HL-60 (cell line): Measurements from ENCODE around the gene HSPA12B.

Experiments used
- DNase-seq, 2 experiments: peaks; one replicate each; pipeline ENCODE4 v3.0.0-alpha.2; 2010 to 2020; ENCODE audit warnings: low read depth in 1 of 2, low spot score in 1 of 2
- H3K27ac ChIP-seq: fragments of 250-450 bp; sonication (Bioruptor Pico); replicated peaks from 2 replicates; pipeline ENCODE4 v1.5.1; 2020; ENCODE audit warnings: mild to moderate bottlenecking, moderate library complexity
- H3K27me3 ChIP-seq: fragments of 250-450 bp; sonication (Bioruptor Pico); 2 replicates; pipeline ENCODE4 v1.5.1; 2021; ENCODE audit warnings: mild to moderate bottlenecking, moderate library complexity; ENCODE audit not compliant: insufficient read depth, poor library complexity, severe bottlenecking
- H3K4me3 ChIP-seq: replicated peaks from 2 replicates; pipeline ENCODE4 v1.5.1; 2011; ENCODE audit warnings: mild to moderate bottlenecking, control low read depth, low read length; ENCODE audit not compliant: insufficient read depth
- CTCF ChIP-seq: IDR thresholded peaks from one replicate; pipeline ENCODE4 v1.5.1; 2011; ENCODE audit warnings: low read length, control low read depth, inconsistent platforms; ENCODE audit not compliant: insufficient read depth
- GABPA ChIP-seq: IDR thresholded peaks from 2 replicates; pipeline ENCODE4 v1.6.1; 2012; ENCODE audit warnings: low read depth
- POLR2AphosphoS5 ChIP-seq: IDR thresholded peaks from 2 replicates; pipeline ENCODE4 v1.6.1; 2012; ENCODE audit warnings: low read depth
- SPI1 ChIP-seq: IDR thresholded peaks from 2 replicates; pipeline ENCODE4 v1.6.1; 2012; ENCODE audit warnings: low read depth, mild to moderate bottlenecking, borderline replicate concordance
- TF ChIP-seq, protein P1 (sequence below): IDR thresholded peaks from 2 replicates; pipeline ENCODE4 v1.6.1; 2012; ENCODE audit warnings: low read depth; ENCODE audit not compliant: insufficient replicate concordance

The HSPA12B gene

DNA sequence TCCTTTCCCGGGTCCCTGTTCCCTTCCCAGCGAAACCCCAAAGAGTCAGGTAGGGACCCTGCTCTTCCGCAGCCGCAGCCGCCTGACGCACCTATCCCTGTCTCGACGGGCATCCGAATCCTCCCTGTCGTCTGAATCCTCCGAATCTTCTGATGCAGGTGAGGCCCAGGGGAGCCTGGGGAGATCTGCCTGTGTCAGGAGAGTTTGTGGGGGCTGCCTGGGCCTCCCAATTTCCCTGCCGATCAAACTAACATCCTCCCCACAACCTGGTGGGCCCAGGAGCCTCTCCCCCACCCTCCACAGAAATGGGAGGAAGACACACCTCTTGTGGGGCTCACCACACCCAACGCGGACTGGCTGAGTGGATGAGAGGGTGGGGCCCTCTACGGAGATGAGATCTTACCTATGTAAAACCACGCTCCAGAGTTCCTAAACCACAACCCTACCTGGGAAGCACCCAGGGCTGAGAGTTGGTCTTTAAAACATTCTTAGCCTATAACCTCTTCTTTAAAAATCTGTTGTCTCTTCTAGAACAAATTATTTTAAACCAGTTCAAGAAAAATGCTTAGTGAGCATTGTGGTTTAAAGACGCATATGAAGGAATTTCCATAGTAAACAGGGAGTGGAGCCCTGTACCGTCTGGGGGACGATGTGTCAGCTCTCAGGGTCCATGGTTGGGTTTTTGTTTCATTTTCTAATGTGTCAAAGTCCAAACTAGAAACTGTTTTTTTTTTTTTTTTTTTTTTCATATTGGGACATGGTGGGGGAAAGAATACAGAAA, 65.3 kb downstream of the HSPA12B start:
- Histone ChIP-seq H3K4me3 (no peak overlapping the region), H3K27me3 (no peaks in the 10 kb centered on the region), H3K27ac (no peak overlapping the region)
- DNase-seq: no peak
- TF ChIP-seq, protein P1, sequence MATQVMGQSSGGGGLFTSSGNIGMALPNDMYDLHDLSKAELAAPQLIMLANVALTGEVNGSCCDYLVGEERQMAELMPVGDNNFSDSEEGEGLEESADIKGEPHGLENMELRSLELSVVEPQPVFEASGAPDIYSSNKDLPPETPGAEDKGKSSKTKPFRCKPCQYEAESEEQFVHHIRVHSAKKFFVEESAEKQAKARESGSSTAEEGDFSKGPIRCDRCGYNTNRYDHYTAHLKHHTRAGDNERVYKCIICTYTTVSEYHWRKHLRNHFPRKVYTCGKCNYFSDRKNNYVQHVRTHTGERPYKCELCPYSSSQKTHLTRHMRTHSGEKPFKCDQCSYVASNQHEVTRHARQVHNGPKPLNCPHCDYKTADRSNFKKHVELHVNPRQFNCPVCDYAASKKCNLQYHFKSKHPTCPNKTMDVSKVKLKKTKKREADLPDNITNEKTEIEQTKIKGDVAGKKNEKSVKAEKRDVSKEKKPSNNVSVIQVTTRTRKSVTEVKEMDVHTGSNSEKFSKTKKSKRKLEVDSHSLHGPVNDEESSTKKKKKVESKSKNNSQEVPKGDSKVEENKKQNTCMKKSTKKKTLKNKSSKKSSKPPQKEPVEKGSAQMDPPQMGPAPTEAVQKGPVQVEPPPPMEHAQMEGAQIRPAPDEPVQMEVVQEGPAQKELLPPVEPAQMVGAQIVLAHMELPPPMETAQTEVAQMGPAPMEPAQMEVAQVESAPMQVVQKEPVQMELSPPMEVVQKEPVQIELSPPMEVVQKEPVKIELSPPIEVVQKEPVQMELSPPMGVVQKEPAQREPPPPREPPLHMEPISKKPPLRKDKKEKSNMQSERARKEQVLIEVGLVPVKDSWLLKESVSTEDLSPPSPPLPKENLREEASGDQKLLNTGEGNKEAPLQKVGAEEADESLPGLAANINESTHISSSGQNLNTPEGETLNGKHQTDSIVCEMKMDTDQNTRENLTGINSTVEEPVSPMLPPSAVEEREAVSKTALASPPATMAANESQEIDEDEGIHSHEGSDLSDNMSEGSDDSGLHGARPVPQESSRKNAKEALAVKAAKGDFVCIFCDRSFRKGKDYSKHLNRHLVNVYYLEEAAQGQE: no peak
- no peak for TF ChIP-seq GABPA
- no peak for TF ChIP-seq SPI1

- no peak for DNase-seq
These were observed 65.9 kb downstream of the HSPA12B start for GRCh38 chr20:3798373-3798768.

GRCh38 chr20:3798908-3799248, 66.4 kb downstream of the HSPA12B start:
- no peak overlapping the region for H3K27ac ChIP-seq
- H3K4me3 ChIP-seq: no peak overlapping the region
- TF ChIP-seq POLR2AphosphoS5: no peak
- TF ChIP-seq CTCF: no peak
- no peak for TF ChIP-seq SPI1
- TF ChIP-seq GABPA: no peak
- TF ChIP-seq, protein P1: no peak
- no peaks in the 10 kb centered on the region for H3K27me3 ChIP-seq
- no peak for DNase-seq

More at GRCh38 chr20:3798373-3798768, 65.9 kb downstream of the HSPA12B start:
- Histone ChIP-seq H3K27ac (no peak overlapping the region), H3K4me3 (no peak overlapping the region), H3K27me3 (no peaks in the 10 kb centered on the region)
- TF ChIP-seq POLR2AphosphoS5: no peak

DNA sequence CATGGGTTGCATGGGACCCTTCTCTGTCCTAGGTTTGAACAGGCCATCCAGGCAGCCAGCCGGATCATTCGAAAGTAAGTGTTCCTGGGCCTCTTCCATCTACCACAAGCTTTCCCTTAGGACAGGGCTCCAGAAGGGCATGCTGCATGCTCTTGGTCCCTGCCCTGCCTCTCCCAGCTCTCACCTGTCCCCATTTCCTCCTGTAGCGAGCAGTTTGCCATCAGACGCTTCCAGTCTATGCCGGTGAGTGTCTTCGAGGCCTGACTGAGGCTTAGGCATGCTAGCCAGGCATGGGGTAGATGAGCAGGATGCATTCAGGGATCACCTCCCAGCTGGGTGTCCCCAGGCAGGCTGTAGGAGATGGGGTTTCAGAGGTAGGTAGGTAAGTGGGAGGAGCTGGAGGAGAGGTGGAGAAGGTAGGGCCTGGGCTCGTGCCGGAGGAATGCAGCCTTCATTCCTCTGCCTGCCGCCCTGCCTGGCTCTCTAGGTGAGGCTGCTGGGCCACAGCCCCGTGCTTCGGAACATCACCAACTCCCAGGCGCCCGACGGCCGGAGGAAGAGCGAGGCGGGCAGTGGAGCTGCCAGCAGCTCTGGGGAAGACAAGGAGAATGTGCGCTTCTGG, 67.9 kb downstream of the HSPA12B start:
- Histone ChIP-seq H3K27ac (no peak overlapping the region), H3K4me3 (no peak overlapping the region), H3K27me3 (no peaks in the 10 kb centered on the region)
- no peak for DNase-seq
- no peak for TF ChIP-seq SPI1
- no peak for TF ChIP-seq GABPA
- TF ChIP-seq CTCF: no peak
- TF ChIP-seq, protein P1: no peak
- TF ChIP-seq POLR2AphosphoS5: no peak
